ENCODE data around the gene AFF1.

Gene AFF1

DNA sequence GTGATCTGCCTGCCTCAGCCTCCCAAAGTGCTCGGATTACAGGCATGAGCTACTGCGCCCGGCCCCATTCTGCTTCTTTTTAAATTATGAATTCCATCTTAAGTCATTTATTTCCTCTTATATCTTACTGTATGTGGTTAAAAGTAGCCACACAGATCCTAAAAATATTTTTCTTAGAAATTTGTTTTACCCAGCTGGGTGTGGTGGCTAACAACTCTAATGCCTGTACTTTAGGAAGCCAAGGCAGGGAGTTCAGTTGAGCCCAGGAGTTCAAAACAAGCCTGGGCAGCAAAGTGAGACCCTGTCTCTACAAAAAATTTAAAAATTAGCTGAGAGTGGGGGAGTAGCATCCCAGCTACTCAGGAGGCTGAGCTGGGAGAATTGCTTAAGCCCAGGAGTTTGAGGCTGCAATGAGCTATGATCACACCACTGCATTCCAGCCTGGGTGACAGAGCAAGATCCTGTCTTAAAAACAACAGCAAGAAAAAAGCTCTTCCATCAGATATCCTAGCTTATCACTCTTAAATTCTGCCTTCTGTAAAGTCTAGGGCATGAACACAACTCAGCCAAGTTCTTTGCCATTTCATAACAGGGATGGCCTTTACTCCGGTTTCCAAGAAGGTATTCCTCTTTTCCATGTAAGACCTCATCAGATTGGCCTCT is 15.1 kb upstream of the AFF1 start:
- no peak for DNase-seq

DNA sequence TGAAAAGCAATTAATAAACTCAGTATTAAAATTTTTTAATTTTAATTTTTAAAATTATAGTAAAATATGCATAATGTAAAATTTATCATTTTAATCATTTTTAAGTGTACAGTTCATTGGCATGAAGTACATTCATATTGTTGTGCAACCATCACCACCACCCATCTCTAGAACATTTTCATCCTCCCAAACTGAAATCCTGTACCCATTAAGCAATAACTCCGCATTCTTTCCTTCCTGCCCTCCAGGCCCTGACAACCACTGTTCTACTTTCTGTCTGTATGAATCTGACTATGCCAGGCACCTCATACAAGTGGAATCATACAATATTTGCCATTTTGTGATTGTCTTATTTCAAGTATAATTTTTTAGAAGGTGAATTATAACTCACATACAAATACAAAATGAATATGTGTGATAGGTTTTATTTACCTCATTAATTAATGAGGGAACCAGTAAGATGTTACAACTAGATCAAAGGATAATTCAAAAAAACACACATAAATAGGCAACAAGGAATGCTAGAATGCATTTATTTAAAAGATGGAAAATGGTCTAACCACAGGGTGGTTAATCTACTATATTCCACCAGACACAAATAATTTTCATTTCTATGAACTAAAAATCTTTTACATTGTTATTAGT is 13.1 kb upstream of the AFF1 start:
- no peak for DNase-seq

DNA sequence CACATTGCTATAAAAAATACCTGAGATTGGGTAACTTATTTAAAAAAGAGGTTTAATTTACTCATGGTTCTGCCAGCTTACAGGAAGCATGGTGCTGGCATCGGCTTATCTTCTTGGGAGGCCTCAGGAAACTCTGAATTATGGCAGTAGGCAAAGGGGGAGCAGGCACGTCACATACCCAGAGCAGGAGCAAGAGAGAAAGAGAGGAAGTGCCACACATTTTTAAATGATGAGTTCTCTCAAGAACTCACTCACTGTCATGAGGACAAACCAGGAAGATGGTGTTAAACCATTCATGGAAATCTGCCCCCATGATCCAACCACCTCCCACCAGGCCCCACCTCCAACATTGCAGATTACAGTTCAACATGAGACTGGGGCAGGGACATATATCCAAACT is 10.0 kb upstream of the AFF1 start:
- DNase-seq: no peak

DNA sequence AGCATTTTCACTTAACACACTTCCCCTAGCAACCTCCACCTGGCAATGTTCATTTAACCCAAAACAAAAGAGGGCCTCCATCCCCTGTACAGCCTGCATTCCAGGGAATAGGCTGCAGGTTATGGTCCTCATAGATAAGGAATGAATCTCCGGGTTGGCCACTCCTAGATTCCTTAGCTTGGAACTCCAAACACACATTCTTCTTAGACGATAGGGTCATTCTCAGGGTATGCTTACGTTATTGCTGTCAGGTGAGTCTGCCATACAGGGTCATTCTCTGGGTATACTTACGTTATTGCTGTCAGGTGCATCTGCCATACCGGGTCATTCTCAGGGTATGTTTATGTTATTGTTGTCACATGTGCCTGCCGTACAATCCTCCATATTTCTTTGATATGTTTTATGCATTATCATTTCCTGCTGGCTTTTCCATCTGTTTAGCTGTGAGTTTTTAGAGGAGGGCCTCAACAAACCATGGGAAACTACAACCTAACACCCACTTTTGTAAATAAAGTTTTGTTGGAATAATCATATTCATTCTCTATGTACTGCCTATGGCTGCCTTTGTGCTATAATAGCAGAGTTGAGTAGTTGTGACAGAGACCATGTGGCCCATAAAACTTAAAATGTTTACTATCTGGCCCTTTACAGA is 8.2 kb upstream of the AFF1 start:
- DNase-seq: no peak

DNA sequence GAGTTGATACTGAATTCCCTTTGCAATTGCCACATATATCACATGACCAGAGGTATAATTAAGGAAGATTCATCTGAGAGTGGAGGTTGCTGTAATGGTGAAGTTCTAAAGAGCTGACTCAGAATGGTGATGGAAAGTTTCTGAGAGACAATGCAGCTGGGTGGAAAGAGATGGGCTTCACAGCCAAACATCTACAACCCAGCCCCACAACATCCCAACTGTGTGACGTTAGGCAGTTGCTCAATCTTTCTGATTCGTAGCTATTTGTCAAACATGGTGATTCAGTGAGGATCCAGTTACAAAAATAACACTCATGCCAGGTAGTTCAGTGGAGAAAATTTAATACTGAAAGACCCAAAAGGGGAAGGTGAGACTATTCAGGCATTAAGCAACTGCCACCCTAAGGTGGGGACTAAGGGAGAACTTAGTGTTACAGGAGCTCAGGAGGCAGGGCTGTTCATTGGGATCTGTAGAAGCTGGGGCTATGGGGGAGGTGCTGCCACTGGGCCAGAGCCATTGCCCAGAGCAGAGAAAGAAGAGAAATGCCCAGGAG is 6.9 kb upstream of the AFF1 start:
- no peak for DNase-seq

DNA sequence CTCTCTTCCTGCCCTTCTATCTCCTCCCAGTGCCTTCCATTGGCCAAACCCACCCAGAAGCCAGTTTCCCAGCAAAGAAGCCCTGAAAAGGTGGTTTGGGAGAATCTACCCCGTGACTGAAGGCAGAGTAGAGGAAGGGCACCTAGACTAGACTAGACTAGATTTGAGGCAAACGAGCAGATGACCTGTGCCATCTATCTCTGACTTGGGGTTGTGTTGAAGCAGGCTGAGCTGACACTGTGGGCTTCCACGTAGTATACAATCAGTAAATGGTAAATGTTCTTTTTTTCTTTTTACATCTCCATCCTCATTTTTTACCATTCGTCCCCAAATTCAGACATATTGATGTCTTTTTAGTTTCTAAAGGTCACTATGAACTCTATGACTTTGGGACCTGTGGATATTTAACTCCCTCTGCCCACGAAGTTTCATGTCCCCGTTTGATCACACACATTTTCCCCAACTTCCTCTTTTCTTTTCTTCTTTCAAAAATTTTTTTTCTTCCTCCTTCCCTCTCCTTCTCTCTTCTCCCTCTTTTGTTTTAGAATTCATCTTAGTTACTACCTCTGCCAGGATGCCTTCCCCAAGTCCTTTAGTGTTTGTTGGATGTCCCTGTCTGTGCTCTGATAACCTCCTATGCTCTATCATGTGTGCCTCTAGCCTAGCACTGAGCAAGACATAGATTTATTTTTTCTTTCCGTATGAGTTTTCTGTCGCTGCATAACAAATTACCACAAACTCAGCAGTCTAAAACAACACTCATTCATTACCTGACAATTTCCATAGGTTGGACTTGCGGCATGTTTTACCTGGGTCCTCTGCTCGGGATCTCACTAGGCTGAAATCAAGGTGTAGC is 6.2 kb upstream of the AFF1 start:
- DNase-seq: no peak

DNA sequence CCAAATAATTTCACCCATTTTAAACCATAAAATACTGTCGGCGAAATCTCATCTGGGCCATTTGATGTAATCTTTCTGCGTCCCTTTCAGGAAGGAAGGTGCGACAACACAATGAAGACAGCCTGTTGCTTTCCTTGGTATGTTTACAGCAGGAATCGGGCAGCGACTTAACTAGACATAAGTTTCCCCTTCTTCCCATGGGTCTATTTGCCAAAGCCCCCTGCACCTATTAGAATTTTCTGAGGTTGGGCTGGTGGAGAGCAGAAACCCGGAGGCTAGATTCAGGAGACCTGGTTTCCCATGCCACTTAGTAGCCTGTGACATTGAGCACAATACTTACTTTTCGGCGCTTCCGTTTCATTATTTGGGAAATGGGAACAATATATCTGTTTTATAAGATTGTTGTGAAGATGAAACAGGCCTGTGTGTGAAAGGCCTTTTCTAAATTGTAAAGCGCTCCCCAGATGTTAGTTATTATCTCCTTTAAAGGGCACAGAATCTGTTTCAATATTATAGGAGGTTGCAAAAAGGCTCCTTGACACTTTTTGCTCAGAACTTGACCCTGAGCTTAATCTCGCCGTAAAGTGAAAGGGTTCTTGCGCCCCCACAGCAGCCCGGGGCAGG is 552 bp upstream of the AFF1 start:
- DNase-seq: no peak

DNA sequence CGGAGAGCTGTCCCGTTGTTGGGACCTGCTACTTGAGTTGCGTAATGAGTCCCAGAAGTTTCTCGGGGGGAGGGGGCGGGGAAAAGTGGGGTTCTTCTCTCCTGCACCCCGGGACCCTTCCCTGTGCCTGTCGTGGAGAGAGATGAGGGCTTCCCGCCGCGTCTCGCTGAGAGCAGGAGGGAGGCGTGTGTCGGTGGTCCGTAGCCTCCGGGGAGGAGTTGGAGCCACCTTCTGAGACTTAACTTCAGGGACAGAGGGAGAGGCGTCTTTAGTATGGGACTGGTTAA is 698 bp downstream of the AFF1 start:
- DNase-seq: no peak

DNA sequence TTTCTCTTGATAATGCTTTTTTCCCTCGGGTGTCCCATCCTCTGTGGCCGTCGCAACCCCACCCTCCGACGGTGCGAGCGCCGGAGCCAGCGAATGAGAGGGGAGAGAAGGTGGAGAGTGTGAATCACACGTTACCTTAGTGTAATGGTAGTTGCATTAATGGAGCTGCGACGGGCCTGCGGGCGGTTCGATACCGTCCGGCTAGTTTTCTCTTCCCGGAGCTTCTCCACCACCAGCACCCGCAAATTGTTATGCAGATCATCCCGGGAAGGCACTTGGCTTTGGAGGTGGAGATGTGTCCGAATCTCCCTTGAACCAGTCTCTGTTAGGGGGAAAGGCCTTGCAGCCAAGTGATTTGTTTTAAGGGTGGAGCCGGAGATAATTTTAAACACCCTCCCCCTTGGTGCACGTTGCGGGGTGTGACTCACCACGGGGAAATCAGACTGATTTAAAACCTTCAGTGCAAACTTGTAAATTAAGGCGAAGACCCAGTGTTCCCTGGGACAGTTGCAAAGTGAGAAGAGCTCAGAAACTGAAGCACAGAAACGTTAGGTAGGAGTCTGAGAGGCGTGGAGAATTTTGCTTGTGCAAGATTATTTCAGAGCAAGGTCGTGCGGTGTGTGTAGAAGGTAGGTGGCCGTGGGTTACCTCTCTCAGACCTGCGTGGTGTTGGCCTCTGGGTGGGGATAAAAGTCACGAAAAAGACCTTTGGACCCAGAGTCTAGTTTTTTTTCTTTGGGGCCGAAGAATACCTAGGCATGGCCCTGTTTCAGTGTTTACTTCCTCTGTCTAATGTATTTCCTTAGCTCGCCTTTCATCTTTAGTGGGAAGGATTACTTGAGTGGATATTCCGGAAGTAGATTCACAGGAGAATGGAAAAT is 1.3 kb downstream of the AFF1 start:
- no peak for DNase-seq

DNA sequence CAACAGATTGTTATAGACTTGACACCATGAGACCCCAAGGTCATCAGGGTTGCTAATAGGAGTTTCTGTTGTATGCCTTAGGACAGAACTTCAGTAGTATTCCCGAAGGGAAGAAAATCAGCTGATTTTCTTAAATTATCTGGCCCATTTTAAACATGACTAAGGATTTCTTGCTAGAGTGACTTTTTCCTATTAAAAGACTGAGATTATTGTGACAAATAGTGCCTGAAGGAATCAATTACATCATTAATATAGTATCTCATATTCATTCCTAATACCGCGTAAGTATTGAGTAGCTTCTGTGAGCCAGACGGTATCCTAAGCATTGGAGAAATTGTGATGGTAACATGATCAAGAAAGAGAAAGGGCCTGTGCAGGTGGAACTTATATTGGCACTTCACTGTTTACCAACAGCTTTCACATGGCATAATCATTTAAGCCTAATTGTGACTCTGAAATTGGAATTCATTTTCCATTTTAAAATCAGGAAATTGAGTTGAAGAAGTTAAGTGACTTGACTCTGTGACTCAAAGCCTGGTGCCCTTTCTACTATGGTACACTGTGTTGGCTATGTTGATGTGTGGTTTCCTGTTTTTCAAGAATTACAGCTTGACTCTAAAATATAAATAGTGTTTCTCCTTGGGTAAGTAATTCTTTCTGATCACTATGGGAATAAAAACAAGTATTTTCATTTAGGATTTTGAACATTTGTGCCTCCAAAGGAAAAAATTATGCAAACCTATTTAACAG is 4.1 kb downstream of the AFF1 start:
- DNase-seq: no peak

DNA sequence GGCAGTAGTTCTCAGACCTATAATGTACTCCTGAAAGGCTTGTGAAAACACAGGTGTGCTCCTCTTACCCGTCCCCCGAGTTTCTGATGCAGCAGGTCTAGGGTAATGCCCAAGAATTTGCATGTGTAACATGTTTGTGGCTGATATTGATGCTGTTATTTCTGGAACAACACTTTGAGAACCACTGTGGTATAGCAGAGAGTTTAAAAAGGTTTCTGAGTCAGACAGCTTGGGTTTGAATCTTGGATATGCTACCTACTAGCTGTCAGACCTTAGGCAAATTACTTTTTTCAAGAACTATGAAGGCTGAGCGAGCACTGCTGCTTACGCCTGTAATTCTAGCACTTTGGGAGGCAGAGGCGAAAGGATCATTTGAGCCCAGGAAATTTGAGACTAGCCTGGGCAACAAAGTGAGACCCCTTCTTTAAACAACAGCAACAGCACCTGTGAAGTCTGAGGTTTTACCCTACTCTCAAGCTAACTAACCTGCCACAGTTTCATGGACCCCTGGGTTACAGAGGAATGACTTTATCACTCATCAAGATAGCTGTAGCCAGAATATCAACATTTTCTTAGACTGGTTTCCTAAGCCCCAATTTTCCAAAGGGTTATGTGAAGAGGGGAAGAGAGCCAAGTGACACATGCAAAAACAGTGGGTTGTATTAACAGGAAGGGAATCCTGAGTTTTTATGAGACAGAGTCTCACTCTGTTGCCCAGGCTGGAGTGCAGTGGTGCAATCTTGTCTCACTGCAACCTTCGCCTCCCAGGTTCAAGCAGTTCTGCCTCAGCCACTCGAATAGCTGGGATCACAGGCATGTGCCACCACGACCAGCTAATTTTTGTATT is 5.1 kb downstream of the AFF1 start:
- no peak for DNase-seq

DNA sequence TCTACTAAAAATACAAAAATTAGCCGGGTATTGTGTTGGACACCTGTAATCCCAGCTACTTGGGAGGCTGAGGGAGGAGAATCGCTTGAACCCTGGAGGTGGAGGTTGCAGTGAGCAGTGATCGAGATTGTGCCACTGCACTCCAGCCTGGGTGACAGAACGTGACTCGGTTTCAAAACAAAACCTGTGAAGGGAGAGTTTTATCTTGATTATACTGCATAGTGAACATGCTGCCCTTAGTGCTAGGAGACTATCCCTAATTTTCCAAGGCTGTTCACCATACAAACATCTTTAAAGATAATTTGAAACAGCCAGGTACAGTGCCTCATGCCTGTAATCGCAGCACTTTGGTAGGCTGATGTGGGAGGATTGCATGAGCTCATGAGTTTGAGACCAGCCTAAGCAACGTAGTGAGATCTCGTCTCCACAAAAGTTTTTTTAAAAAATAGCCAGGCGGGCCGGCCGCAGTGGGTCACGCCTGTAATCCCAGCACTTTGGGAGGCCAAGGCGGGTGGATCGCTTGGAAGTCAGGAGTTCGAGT is 6.2 kb downstream of the AFF1 start:
- DNase-seq: no peak

DNA sequence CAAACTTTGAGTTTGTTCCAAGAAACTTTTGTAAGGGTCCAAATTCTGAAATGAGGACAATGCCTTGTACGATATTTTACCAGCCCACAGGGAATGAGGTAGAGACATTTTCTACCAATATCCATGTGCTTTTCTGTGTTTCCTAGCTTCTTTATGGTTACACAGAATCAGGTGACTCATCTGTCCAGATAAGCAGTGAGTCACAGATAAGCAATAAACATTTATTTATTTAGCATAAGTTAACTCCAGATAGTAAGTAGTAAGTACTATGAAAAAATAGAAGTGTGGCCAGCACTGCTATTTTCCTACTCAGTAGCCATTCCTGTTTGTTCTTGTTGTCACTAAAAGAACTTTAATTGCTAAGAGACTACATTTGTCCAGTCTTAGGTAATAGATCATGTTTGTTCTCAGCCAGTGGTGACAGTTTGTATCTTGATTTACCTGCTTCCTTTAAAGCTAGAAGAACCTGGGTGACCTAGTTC is 7.4 kb downstream of the AFF1 start:
- no peak for DNase-seq

DNA sequence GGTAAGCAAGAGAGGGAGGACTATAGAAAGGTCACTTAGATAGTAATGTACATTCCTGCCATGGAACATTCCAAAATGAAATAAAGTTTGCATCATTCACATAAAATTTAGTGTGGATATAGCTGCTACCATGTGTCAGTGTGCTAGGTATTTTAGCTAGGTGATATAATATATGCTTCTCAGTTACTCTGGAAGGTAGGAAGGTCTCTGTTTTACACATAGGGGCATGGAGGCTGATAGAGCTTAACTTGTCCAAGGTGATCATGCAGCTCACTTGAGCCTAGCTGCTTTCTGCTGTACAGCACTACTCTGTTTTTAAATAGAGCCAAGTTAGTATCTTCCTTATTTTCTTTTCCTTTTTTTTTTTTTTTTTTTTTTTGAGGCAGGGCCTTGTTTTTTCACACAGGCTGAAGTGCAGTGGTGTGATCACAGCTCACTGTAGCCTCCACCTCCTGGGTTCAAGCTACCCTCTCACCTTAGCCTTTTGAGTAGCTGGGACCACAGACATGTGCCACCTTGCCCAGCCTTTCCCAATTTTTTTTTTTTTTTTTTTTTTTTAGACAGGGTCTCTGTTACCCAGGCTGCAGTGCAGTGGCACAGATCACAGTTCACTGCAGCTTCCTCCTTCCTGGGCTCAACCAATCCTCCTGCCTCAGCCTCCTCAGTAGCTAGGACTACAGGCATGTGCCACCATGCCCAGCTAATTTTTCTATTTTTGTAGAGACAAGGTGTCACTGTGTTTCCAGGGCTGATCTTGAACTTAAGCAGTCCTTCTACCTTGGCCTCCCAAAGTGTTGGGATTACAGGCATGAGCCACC is 10.4 kb downstream of the AFF1 start:
- no peak for DNase-seq

DNA sequence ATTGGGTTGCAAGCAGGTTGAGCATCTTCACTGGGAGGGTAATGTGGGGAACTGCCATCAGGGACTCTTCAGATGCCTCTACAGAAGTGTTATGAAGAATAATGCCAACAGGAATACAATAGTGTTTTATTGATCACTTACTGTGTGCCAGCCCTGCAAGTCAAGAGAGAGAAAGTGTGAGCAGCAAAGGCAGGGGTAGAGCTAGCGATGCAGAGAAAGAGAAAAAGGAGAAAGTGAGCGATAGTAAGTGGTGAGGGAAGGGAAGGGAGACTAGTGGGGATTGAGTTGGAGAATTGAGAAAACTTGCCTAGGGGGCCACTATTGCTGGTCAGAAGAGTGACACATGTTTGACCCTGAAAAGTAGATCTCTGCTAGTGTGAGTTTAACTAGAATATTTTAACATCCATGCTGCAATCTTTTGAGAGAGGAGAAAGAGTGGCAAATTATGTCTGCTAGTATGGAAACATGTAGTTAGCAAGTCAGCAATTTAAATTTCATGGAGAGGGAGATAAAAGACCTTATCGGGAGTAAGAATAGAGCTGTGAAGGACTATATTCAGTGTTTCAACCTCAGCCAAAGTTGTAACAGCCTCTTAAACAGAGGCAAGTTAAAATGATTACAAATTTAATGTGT is 12.2 kb downstream of the AFF1 start:
- no peak for DNase-seq

DNA sequence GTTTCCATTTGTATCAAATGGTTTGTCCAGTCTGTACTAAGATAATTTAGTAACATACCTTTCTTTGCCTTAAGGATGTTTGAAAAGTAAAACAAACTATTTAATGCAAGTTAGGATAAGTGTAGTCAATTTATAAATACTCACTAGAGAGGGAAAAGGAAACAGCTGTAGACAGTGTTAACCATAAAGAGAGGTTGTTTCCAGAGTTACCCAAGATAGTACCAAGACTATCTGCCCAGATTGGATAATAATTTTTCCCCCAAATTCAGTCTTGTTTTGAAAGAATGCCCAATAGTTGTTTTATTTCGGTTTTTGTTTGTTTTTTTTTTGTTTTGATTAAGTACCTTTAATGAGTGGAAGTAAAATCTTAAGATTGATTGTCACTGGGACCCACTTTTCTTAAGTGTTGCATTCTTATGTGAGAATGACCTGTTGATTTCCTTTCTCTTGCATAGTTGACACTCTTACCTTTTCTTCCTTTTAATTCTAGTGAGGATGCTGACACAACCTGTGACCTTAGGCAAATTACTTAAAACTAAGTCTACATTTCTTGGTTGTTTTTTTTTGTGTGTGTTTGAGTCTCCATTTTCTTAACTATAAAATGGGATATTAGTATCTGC is 12.8 kb downstream of the AFF1 start:
- no peak for DNase-seq

DNA sequence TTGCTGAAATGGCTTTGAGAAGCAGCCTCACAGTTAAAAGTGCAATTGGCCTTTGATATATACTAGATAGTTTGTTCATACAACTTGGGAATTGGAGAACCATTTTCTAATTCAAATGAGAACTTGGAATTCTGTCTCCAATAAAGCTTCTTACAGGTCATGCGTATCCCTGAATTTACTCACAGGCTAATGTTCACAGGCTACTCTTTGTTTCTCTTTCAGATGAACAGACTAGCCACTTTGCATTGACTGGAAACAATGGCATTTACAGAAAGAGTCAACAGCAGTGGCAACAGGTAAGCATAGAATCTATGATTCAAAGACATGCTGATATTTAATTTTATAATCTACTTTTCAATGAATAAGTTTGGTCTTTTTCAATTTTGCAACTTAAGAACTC is 13.5 kb downstream of the AFF1 start:
- peak; percentile 85 for DNase-seq
